Right lobe of liver (tissue), 6 donors: ENCODE measurements around the gene PPEF1. TPM values are rescaled to one million over a fixed set of nuclear protein-coding genes. Genes with fewer than 3 reads are reported as not detected.

Experiments used
- ATAC-seq, 4 donors: fragments of 200-7000 bp; cut with Tn5 transposase; one replicate each; pipeline ENCODE4 v1.9.1; 2020; ENCODE audit warnings: mild to moderate bottlenecking in 4 of 4, moderate library complexity in 4 of 4
- DNase-seq, 3 donors: peaks; one replicate each; pipeline ENCODE4 v3.0.0-alpha.2; 2020
- H3K27ac ChIP-seq, 3 donors: fragments of 200-600 bp; one replicate each; pipeline ENCODE4 v1.8.0; 2022
- H3K27me3 ChIP-seq, 2 donors: fragments of 200-600 bp; one replicate each; pipeline ENCODE4 v1.8.0; 2022
- H3K36me3 ChIP-seq, 4 donors: fragments of 200-600 bp; sonication (generic) in 1 of 4; one replicate each; pipeline versions ENCODE4 v1.5.1 to v1.8.0; 2017 to 2022; ENCODE audit warnings: control low read depth in 1 of 4
- H3K4me1 ChIP-seq, 4 donors: fragments of 200-600 bp; sonication (generic) in 1 of 4; one replicate each; pipeline versions ENCODE4 v1.5.1 to v1.8.0; 2017 to 2022; ENCODE audit warnings: control low read depth in 1 of 4
- H3K4me3 ChIP-seq, 3 donors: fragments of 200-600 bp; one replicate each; pipeline ENCODE4 v1.8.0; 2022
- H3K9me3 ChIP-seq, 4 donors: fragments of 200-600 bp; sonication (generic) in 1 of 4; one replicate each; pipeline versions ENCODE4 v1.5.1 to v1.8.0; 2017 to 2022; ENCODE audit warnings: control low read depth in 1 of 4
- POLR2A ChIP-seq: fragments of 450-650 bp; IDR thresholded peaks from one replicate; pipeline ENCODE4 v1.6.1; 2017; ENCODE audit warnings: antibody characterized with exemption, mild to moderate bottlenecking
- WGBS: methylation state at CpG from one replicate; pipeline ENCODE4 v1.1.6; 2018; ENCODE audit warnings: low coverage, low lambda C conversion rate; ENCODE audit not compliant: insufficient coverage; ENCODE audit errors: missing lambda C conversion rate; 5-methylcytosine and 5-hydroxymethylcytosine counted together
- intact Hi-C, 2 donors: fragments of 100-400 bp; cut with DNase I; formaldehyde crosslinking; loops; one replicate each; pipeline versions ENCODE4 v1.11.2 to v1.14.1; 2022
- total RNA-seq, 6 experiments: library from RNA; depleted of rRNA in 2 of 6; stranded (reverse); fragments of >200 nt in 2 of 6; fragmentation: NEBNext Ultra II Directional in 3 of 6; extraction: Animal tissue kit (Norgen Biotek cat#: 25700) in 3 of 6; gene quantifications; one replicate each; pipeline versions ENCODE4 v1.1.0 to v1.2.4, GENCODE V29; 2016 to 2023
- TF ChIP-seq, protein P1 (sequence below), 4 donors: fragments of 200-600 bp in 3 of 4; fragments of 450-650 bp in 1 of 4; IDR thresholded peaks; one replicate each; pipeline versions ENCODE4 v1.5.1 to v1.8.0; 2016 to 2022; ENCODE audit warnings: antibody characterized with exemption in 4 of 4, mild to moderate bottlenecking in 2 of 4
- donor health status: DM: no; HTN: yes; CAD: no.
- donor health status: DM: no; HTN: no; CAD: no.
- donor health status: DM: no; HTN: no; CAD: no.
- donor health status: DM: no; HTN: yes; CAD: no.
- donor health status: DM: no; HTN: yes; CAD: no.

PPEF1 gene
- total RNA-seq, 6 experiments from 2014 or later, result not detected

DNA sequence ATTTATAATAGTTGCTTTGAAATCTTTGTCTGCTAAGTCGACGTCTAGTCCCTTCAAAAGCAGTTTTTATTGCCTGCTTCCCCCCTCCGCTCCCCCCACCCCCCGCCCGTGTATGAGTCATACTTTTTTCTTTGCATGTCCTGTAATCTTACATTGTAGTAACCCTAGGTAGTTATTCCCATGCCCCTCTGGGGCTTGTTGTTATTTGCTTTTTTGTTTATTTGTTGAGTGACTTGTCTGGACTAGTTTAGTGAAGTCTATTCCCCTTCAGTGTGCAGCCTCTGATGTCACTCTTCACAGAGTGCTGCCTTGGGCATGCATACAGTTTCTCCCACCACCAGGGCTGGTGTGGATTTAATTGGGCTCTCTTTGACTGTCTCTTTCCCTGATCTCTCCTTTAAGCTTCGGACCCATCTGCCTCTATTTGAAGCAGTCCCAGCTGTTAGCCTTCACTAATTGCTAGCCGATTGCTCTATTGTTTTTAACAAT, 86.2 kb downstream of the PPEF1 start:
- H3K27me3 ChIP-seq, result no peaks in the 10 kb centered on the region
- no peak for TF ChIP-seq POLR2A
- TF ChIP-seq, protein P1, sequence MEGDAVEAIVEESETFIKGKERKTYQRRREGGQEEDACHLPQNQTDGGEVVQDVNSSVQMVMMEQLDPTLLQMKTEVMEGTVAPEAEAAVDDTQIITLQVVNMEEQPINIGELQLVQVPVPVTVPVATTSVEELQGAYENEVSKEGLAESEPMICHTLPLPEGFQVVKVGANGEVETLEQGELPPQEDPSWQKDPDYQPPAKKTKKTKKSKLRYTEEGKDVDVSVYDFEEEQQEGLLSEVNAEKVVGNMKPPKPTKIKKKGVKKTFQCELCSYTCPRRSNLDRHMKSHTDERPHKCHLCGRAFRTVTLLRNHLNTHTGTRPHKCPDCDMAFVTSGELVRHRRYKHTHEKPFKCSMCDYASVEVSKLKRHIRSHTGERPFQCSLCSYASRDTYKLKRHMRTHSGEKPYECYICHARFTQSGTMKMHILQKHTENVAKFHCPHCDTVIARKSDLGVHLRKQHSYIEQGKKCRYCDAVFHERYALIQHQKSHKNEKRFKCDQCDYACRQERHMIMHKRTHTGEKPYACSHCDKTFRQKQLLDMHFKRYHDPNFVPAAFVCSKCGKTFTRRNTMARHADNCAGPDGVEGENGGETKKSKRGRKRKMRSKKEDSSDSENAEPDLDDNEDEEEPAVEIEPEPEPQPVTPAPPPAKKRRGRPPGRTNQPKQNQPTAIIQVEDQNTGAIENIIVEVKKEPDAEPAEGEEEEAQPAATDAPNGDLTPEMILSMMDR (IDR thresholded peaks at IDR 0.05), result no peak
- DNase-seq (no peak), ATAC-seq (no peak)
- H3K27ac ChIP-seq, result no peak overlapping the region
- intact Hi-C loops, result no loop called here
- no peaks in the 10 kb centered on the region for H3K9me3 ChIP-seq
- H3K4me3 ChIP-seq, result no peak overlapping the region
- 60% methylated on average over 7 of the region's 7 CpGs for WGBS
- H3K36me3 ChIP-seq, result no peaks in the 10 kb centered on the region
- no peaks in the 10 kb centered on the region for H3K4me1 ChIP-seq

DNA sequence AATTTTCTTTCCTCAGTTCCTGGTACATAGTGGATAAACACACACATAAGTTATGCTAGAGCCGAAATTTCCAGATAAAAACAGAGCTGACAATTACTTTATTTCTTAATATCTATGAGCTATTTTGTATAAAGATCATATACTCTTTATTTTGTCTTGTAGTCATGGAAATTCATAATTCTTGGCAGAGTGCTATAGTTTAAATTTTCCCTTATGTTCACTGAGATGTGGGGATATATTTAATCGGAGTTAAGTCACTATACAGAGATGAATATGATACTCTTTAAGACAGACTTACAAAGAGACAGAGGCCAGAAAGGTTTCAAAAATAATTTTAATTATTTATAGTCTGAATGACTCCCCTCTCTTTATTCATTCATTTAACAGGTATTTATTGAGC, 89.7 kb downstream of the PPEF1 start:
- TF ChIP-seq, protein P1 (IDR thresholded peaks at IDR 0.05), result no peak
- no peak for TF ChIP-seq POLR2A
- intact Hi-C loops, result no loop called here
- DNase-seq (no peak), ATAC-seq (no peak)
- H3K9me3 ChIP-seq, result no peaks in the 10 kb centered on the region
- no peaks in the 10 kb centered on the region for H3K27me3 ChIP-seq
- no peaks in the 10 kb centered on the region for H3K36me3 ChIP-seq
- H3K4me1 ChIP-seq, result no peaks in the 10 kb centered on the region
- H3K4me3 ChIP-seq, result no peak overlapping the region
- no peak overlapping the region for H3K27ac ChIP-seq
- 62% methylated on average over 2 of the region's 2 CpGs for WGBS

DNA sequence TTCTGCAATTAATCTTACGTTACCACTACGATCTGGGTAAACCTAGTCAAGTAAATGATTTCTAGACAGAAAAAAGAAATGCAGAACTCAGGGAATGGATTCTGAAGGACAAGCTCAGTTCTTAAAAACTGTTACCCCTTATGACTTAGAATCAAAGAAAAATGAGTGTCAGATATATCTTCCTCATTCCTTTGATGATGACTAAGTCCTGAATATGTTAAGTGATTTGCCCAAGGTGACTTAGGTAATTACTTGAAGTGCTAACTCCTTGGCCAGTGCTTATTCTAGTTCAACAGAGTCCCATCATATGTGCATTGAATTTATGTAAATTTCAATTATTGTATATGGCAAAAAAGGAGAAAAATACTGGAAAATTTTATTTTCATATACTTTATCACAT, 92.5 kb downstream of the PPEF1 start:
- no peaks in the 10 kb centered on the region for H3K27me3 ChIP-seq
- no peak overlapping the region for H3K27ac ChIP-seq
- no peaks in the 10 kb centered on the region for H3K4me1 ChIP-seq
- intact Hi-C loops, result no loop called here
- H3K9me3 ChIP-seq, result no peaks in the 10 kb centered on the region
- no peak for DNase-seq
- TF ChIP-seq POLR2A, result no peak
- TF ChIP-seq, protein P1 (IDR thresholded peaks at IDR 0.05), result no peak
- ATAC-seq, result no peak
- 55% methylated on average over 2 of the region's 2 CpGs for WGBS
- no peaks in the 10 kb centered on the region for H3K36me3 ChIP-seq
- no peak overlapping the region for H3K4me3 ChIP-seq

DNA sequence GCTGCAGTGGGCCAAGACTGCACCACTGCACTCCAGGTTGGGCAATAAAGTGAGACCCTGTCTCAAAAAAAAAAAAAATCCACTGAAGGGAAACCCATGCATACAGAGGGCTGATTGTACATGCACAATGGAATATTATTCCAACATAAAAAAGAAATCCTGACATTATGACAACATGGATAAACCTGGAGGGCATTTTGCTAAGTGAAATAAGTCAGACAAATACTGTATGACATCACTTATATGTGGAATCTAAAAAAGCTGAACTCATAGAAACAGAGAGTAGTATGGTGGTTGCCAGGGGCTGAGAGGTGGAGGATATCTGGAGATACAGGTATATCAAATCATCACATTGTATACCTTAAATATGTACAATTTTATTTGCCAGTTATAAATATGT, 102.2 kb downstream of the PPEF1 start:
- no peak overlapping the region for H3K4me3 ChIP-seq
- TF ChIP-seq, protein P1 (IDR thresholded peaks at IDR 0.05), result no peak
- TF ChIP-seq POLR2A, result no peak
- intact Hi-C loops, result no loop called here
- H3K4me1 ChIP-seq, result no peaks in the 10 kb centered on the region
- DNase-seq (no peak), ATAC-seq (no peak)
- H3K27ac ChIP-seq, result no peak overlapping the region
- no peaks in the 10 kb centered on the region for H3K27me3 ChIP-seq
- no peaks in the 10 kb centered on the region for H3K36me3 ChIP-seq
- no peaks in the 10 kb centered on the region for H3K9me3 ChIP-seq

DNA sequence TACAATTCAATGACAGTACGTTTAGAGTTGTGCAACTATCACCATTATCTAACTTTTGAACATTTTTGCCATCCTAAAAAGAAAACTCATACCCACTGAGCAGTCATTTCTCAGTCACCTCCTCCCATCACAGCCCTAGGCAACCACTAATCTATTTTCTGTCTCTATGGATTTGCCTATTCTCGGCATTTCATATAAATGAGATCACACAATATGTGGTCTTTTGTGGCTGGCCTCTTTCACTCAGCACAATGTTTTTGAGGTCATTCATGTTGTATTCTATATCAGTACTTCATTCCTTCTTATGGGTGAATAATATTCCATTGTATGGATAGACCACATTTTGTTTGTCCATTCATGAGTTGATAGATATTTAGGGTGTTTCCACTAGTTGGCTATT, 103.0 kb downstream of the PPEF1 start:
- H3K9me3 ChIP-seq, result no peaks in the 10 kb centered on the region
- H3K4me3 ChIP-seq, result no peak overlapping the region
- no peaks in the 10 kb centered on the region for H3K4me1 ChIP-seq
- no peak for TF ChIP-seq POLR2A
- TF ChIP-seq, protein P1 (IDR thresholded peaks at IDR 0.05), result no peak
- no peak overlapping the region for H3K27ac ChIP-seq
- 45% methylated on average over 2 of the region's 2 CpGs for WGBS
- no peaks in the 10 kb centered on the region for H3K27me3 ChIP-seq
- ATAC-seq, result no peak
- H3K36me3 ChIP-seq, result no peaks in the 10 kb centered on the region
- DNase-seq, result no peak
- intact Hi-C loops, result no loop called here
